SU-DHL-6 (cell line): ENCODE data around the gene FXYD3.
A peak's percentile ranks its signal among the peaks of the same experiment; 100 is the strongest.

Experiments
- H2AFZ ChIP-seq: fragments of 200-600 bp; sonication (generic); 2 replicates; pipeline ENCODE4 v1.6.1; 2014; ENCODE audit warnings: low read depth, mild to moderate bottlenecking, moderate library complexity, mixed read lengths, antibody characterized with exemption, low read length; ENCODE audit not compliant: severe bottlenecking
- H3F3A ChIP-seq: fragments of 200-600 bp; shearing (Covaris generic); 2 replicates; pipeline ENCODE4 v1.6.0; 2016; ENCODE audit warnings: antibody characterized with exemption, mild to moderate bottlenecking; ENCODE audit not compliant: insufficient read depth
- H3K27ac ChIP-seq: fragments of 200-600 bp; sonication (generic); 2 replicates; pipeline ENCODE4 v1.5.1; 2016; ENCODE audit warnings: low read depth, mild to moderate bottlenecking, low read length, moderate library complexity, mixed read lengths
- H3K27me3 ChIP-seq: fragments of 200-600 bp; sonication (generic), shearing (Covaris generic); 2 replicates; pipeline ENCODE4 v1.6.0; 2014; ENCODE audit warnings: mild to moderate bottlenecking, low read length
- H3K36me3 ChIP-seq: fragments of 200-600 bp; sonication (generic); 2 replicates; pipeline ENCODE4 v1.6.1; 2014; ENCODE audit warnings: mild to moderate bottlenecking, low read length, mixed read lengths
- H3K4me2 ChIP-seq: fragments of 300-600, 200-600 bp; shearing (Covaris generic), sonication (generic); 2 replicates; pipeline ENCODE4 v1.6.0; 2014; ENCODE audit warnings: low read length, low read depth, mild to moderate bottlenecking; ENCODE audit not compliant: poor library complexity, severe bottlenecking
- H3K4me3 ChIP-seq: fragments of 200-600 bp; sonication (generic); 2 replicates; pipeline ENCODE4 v1.5.1; 2014; ENCODE audit warnings: antibody characterized with exemption, low read length, mild to moderate bottlenecking, mixed read lengths; ENCODE audit not compliant: insufficient read depth, poor library complexity, severe bottlenecking
- H3K79me2 ChIP-seq: fragments of 200-600 bp; sonication (generic); 2 replicates; pipeline ENCODE4 v1.6.1; 2014; ENCODE audit warnings: mild to moderate bottlenecking, low read length, moderate library complexity; ENCODE audit not compliant: insufficient read depth
- H3K9ac ChIP-seq: fragments of 200-600 bp; sonication (generic); 2 replicates; pipeline ENCODE4 v1.7.0; 2014; ENCODE audit warnings: mild to moderate bottlenecking, low read length
- H3K9me2 ChIP-seq: fragments of 200-600 bp; sonication (generic); replicated peaks from 2 replicates; pipeline ENCODE4 v1.6.1; 2014; ENCODE audit warnings: low read length; ENCODE audit not compliant: insufficient read depth
- H3K9me3 ChIP-seq: fragments of 200-600 bp; sonication (generic); 2 replicates; pipeline ENCODE4 v1.6.1; 2014; ENCODE audit warnings: low read length, mixed read lengths; ENCODE audit not compliant: insufficient read depth
- H4K20me1 ChIP-seq: fragments of 200-600 bp; sonication (generic); 2 replicates; pipeline ENCODE4 v1.6.1; 2014; ENCODE audit warnings: low read depth, mild to moderate bottlenecking, antibody characterized with exemption, low read length, moderate library complexity, mixed read lengths
- EZH2phosphoT487 ChIP-seq: fragments of 200-600 bp; sonication (generic), shearing (Covaris generic); conservative IDR thresholded peaks from 2 replicates; pipeline ENCODE4 v1.6.1; 2018; ENCODE audit warnings: mild to moderate bottlenecking, antibody characterized with exemption, low read length, moderate library complexity, mixed read lengths
- TF ChIP-seq, protein P1 (sequence below): fragments of 200-600 bp; sonication (generic); IDR thresholded peaks from one replicate; pipeline ENCODE4 v1.5.1; 2017; ENCODE audit warnings: antibody characterized with exemption, mild to moderate bottlenecking, low read length, moderate library complexity; ENCODE audit not compliant: insufficient read depth, poor library complexity, severe bottlenecking

FXYD3 gene

DNA sequence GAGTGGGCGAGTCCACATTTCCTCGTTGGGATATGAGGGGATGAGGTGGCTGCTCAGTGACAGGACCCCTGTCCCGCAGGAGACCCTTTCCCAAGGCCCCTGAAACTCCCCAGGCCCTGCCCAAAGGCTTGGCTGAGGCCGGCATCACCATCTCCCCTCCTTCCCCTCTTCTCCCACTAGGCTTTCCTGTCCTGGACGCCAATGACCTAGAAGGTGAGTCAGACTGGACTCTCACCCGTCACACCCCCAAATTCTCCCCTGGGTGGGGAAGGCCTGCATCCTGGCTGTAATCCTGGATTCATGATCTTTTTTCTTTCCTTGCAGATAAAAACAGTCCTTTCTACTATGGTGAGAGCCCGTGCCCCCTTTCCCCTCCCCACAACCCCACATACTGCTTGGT, 5.3 kb downstream of the FXYD3 start:
- Histone ChIP-seq H3K27ac (no peak overlapping the region), H3K27me3 (no peaks in the 10 kb centered on the region), H4K20me1 (no peaks in the 10 kb centered on the region), H3K79me2 (no peaks in the 10 kb centered on the region), H2AFZ (no peak overlapping the region), H3K4me2 (no peak overlapping the region), H3K36me3 (no peaks in the 10 kb centered on the region), H3K9ac (no peak overlapping the region), H3K9me3 (no peaks in the 10 kb centered on the region), H3K9me2 (no peaks in the 10 kb centered on the region), H3F3A (no peaks in the 10 kb centered on the region), H3K4me3 (no peak overlapping the region)
- no peak for TF ChIP-seq EZH2phosphoT487
- TF ChIP-seq, protein P1, sequence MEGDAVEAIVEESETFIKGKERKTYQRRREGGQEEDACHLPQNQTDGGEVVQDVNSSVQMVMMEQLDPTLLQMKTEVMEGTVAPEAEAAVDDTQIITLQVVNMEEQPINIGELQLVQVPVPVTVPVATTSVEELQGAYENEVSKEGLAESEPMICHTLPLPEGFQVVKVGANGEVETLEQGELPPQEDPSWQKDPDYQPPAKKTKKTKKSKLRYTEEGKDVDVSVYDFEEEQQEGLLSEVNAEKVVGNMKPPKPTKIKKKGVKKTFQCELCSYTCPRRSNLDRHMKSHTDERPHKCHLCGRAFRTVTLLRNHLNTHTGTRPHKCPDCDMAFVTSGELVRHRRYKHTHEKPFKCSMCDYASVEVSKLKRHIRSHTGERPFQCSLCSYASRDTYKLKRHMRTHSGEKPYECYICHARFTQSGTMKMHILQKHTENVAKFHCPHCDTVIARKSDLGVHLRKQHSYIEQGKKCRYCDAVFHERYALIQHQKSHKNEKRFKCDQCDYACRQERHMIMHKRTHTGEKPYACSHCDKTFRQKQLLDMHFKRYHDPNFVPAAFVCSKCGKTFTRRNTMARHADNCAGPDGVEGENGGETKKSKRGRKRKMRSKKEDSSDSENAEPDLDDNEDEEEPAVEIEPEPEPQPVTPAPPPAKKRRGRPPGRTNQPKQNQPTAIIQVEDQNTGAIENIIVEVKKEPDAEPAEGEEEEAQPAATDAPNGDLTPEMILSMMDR, result no peak

DNA sequence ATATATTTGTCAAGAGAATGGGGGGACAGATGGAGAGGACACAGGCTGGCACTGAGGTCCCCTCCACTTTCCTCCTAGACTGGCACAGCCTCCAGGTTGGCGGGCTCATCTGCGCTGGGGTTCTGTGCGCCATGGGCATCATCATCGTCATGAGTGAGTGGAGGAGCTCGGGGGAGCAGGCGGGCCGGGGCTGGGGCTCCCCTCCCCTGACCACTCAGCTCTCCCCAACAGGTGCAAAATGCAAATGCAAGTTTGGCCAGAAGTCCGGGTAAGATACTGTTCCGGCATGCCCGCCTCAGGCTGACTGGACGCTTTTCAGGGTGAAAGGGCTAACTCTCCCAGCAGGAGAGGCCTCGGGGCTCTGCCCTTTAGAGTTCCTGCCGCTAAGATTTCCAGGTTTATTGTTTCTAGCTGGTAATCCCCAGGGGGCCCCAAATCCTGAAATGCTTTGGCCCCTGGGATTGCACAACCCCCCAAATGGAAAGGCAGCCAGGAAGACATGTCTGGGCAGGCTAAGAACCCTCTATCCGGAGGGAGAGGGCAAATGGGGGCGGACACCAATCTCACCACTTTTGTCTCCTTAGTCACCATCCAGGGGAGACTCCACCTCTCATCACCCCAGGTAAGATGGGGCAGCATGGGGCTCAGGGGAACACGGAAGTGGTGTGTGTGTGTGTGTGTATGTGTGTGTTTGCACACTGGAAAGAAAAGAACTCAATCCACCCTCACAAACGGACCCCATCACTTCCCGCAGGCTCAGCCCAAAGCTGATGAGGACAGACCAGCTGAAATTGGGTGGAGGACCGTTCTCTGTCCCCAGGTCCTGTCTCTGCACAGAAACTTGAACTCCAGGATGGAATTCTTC, 7.3 kb downstream of the FXYD3 start:
- Histone ChIP-seq H3K9me2 (no peaks in the 10 kb centered on the region), H3F3A (no peaks in the 10 kb centered on the region), H3K79me2 (no peaks in the 10 kb centered on the region), H4K20me1 (no peaks in the 10 kb centered on the region), H3K27me3 (no peaks in the 10 kb centered on the region), H2AFZ (no peak overlapping the region), H3K4me3 (no peak overlapping the region), H3K36me3 (no peaks in the 10 kb centered on the region), H3K9ac (no peak overlapping the region), H3K9me3 (no peaks in the 10 kb centered on the region), H3K27ac (no peak overlapping the region), H3K4me2 (no peak overlapping the region)
- TF ChIP-seq, protein P1, result no peak
- TF ChIP-seq EZH2phosphoT487, result no peak

- Histone ChIP-seq H2AFZ (no peak overlapping the region), H3K9ac (peak overlapping the region; percentile 62), H3K79me2 (no peaks in the 10 kb centered on the region), H3K4me3 (no peak overlapping the region), H3K9me3 (no peaks in the 10 kb centered on the region), H3K4me2 (peak overlapping the region; percentile 78), H3K9me2 (no peaks in the 10 kb centered on the region), H3K27ac (no peak overlapping the region), H4K20me1 (no peaks in the 10 kb centered on the region), H3F3A (no peaks in the 10 kb centered on the region), H3K27me3 (no peaks in the 10 kb centered on the region), H3K36me3 (no peaks in the 10 kb centered on the region)
- no peak for TF ChIP-seq EZH2phosphoT487
- TF ChIP-seq, protein P1, result no peak
Measured at GRCh38 chr19:35123573-35123972, 8.0 kb downstream of the FXYD3 start.
